Fibroblast of lung (primary cell): ENCODE data around the gene CDKN2D.

Experiments
- CTCF ChIP-seq, 2 donors: IDR thresholded peaks in 1 of 2; conservative IDR thresholded peaks in 1 of 2; 1 replicate in 1 of 2; 2 replicates in 1 of 2; pipeline ENCODE4 v1.5.1; 2011 to 2012; ENCODE audit warnings: low read length in 2 of 2, control low read depth in 1 of 2, inconsistent platforms in 1 of 2, low read depth in 1 of 2, mild to moderate bottlenecking in 1 of 2
- EZH2 ChIP-seq: IDR thresholded peaks from 2 replicates; pipeline ENCODE4 v1.5.1; 2012; ENCODE audit warnings: low read length, control low read depth, mild to moderate bottlenecking; ENCODE audit errors: missing control alignments

- no peak for TF ChIP-seq CTCF (conservative IDR thresholded peaks at IDR 0.05 in 1 of 2, IDR thresholded peaks at IDR 0.05 in 1 of 2; ENCODE audit: low read depth in 1 of 2, low read length in 2 of 2)
- no peak for TF ChIP-seq EZH2
These were observed 18.4 kb downstream of the CDKN2D start for GRCh38 chr19:10550336-10550735.
